Fibroblast of lung (primary cell): ENCODE results near the gene TTC6.

Experiments
- EZH2 ChIP-seq: IDR thresholded peaks from 2 replicates; pipeline ENCODE4 v1.5.1; 2012; ENCODE audit warnings: low read length, control low read depth, mild to moderate bottlenecking; ENCODE audit errors: missing control alignments
- TF ChIP-seq, protein P1 (sequence below), 2 donors: IDR thresholded peaks in 1 of 2; conservative IDR thresholded peaks in 1 of 2; 1 replicate in 1 of 2; 2 replicates in 1 of 2; pipeline ENCODE4 v1.5.1; 2011 to 2012; ENCODE audit warnings: low read length in 2 of 2, control low read depth in 1 of 2, inconsistent platforms in 1 of 2, low read depth in 1 of 2, mild to moderate bottlenecking in 1 of 2

- TF ChIP-seq, protein P1, sequence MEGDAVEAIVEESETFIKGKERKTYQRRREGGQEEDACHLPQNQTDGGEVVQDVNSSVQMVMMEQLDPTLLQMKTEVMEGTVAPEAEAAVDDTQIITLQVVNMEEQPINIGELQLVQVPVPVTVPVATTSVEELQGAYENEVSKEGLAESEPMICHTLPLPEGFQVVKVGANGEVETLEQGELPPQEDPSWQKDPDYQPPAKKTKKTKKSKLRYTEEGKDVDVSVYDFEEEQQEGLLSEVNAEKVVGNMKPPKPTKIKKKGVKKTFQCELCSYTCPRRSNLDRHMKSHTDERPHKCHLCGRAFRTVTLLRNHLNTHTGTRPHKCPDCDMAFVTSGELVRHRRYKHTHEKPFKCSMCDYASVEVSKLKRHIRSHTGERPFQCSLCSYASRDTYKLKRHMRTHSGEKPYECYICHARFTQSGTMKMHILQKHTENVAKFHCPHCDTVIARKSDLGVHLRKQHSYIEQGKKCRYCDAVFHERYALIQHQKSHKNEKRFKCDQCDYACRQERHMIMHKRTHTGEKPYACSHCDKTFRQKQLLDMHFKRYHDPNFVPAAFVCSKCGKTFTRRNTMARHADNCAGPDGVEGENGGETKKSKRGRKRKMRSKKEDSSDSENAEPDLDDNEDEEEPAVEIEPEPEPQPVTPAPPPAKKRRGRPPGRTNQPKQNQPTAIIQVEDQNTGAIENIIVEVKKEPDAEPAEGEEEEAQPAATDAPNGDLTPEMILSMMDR (conservative IDR thresholded peaks at IDR 0.05 in 1 of 2, IDR thresholded peaks at IDR 0.05 in 1 of 2; ENCODE audit: low read depth in 1 of 2, low read length in 2 of 2) = no peak
- TF ChIP-seq EZH2 = no peak
Measured at GRCh38 chr14:37594971-37595808, at the start of gene TTC6, which contains the start of gene FOXA1.
